ENCODE data around the gene ASIC1. TPM values are rescaled to one million over a fixed set of nuclear protein-coding genes. Genes with fewer than 3 reads are reported as not detected.
A peak's percentile ranks its signal among the peaks of the same experiment; 100 is the strongest.

Gene ASIC1
- total RNA-seq, 1 donor: 1.3 TPM

GRCh38 chr12:50110127-50110761 is 52.8 kb downstream of the ASIC1 start:
- no peak for DNase-seq (ENCODE audit: low read depth)
- no peak for TF ChIP-seq CTCF (IDR thresholded peaks at IDR 0.05; ENCODE audit: insufficient read depth, low read depth, low read length)
- H3K4me3 ChIP-seq (ENCODE audit: low read depth, low read length): no peak overlapping the region

DNA sequence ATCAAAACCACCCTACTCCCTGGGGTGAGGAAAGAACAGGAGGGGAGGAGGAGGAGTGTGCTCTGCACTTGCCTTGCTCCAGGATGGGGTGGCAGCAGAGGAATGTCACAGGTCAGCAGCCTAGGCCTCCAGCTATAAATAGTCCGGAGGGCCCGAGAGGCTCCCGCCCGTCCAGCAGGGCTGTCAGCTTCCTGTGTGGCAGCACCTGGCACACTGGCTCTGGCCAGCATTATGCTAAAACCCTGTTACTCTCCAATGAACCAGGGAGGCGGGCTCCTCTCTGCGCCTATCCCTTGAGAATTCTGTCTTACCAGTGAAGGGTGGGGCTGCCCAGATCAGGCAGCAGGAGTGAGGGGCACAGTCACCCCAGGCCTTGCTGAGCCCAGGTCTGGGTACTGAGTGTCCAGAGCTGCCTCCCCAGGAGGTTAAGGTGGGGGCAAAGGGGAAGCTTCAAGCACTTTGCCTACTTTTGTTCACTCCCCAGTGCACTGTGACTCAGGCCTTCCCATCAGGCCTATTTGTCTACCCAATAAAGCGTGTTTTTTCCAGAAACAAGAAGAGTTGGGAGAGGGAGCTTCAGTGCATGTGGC is 53.5 kb downstream of the ASIC1 start:
- peak; percentile 56 for DNase-seq (ENCODE audit: low read depth)
- no peak for TF ChIP-seq CTCF (IDR thresholded peaks at IDR 0.05; ENCODE audit: insufficient read depth, low read depth, low read length)
- no peak overlapping the region for H3K4me3 ChIP-seq (ENCODE audit: low read depth, low read length)

DNA sequence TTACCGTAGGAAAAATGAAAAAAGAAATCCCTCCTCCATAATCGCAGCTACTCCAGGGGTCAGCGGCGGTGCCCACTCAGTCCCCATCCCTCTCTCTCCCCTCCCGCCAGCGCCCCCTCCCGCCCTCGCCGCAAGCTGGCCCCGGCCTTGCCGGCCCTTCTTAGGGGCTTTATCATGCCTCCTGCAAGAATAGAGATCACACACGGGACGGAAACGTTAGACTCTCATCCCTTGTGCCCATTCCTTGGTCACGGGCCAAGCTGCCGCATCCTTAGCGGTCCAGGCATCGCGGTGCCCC is 53.9 kb downstream of the ASIC1 start:
- DNase-seq (ENCODE audit: low read depth): no peak
- peak overlapping the region; percentile 39 for H3K4me3 ChIP-seq (ENCODE audit: low read depth, low read length)
- TF ChIP-seq CTCF (IDR thresholded peaks at IDR 0.05; ENCODE audit: insufficient read depth, low read depth, low read length): no peak

DNA sequence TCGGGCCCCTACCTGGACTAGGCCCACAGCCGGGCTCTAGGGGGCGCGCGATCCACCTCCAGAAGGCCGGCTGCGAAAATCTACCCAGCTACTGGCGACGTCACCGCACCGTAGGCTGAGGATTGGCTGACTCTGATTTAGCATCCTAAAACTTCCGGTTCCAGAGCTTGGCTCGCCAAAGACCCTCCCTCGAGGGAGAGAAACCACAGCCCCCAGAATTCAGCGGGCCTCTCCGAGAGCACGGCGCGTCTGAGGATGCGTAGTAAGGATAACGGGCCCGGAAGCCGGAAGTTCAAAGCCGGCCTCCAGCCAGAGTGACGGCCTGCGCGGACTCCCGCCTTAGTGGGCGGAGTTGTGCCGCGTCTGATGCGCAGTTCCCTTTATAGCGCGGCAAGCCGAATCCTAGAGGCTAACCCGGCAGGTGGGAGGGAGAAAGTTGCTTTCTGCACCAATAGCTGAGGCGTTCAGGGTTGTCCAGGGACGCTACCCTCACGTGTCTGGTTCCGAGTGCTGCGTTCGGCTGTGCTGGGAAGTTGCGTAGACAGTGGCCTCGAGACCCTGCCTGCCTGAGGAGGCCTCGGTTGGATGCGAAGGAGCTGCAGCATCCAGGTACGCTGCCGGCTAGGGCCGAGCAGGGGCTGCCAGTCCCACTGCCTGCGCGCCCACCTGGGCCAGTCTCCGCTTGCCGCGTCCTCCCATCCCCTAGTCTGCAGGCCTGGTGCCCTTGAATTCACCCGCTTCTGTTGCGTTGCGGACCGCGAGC is 54.5 kb downstream of the ASIC1 start, which contains the start of gene COX14:
Gene COX14 (plus strand): TSS at position 544 of the 763 bp plus-strand sequence. CDS start 7,808 bp downstream, outside the sequence.
- peak; percentile 100 for DNase-seq (ENCODE audit: low read depth)
- peak within 1 kb of the TSS; percentile 97 for H3K4me3 ChIP-seq (ENCODE audit: low read depth, low read length)
- peak; percentile 90 for TF ChIP-seq CTCF (IDR thresholded peaks at IDR 0.05; ENCODE audit: insufficient read depth, low read depth, low read length)

DNA sequence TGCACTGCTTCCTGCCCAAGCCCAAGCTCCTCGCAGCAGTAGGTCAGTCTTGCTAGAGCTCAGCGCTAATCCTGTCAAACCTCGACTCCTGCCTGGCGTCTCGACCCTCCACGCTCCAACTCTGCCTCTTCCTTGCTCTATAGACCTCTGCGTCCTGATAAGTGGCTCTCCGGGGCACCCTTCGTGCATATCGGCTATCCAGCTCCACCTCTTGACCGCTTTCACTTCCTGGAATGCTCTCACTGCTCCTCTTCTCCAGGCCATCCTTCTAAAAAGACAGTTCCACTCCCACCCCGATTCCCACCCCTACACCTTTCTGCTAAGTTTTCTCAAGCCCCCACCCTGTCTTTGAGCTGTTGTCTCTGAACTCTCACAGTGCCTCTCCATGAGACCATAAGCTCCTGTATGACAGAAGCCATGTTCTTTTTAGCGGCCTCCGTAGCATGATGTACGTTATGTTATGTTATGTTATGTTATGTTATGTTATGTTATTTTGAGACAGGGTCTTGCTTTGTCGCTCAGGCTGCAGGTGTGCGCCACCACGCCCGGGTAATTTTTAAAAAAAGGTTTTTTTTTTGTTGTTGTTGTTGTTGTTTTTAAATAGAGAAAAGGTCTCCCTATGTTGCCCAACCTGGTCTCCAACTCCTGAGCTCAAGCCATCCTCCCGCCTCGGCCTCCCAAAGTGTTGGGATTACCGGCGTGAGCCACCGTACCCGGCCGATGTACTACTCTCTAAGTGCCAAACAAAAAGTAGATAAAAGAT is 55.2 kb downstream of the ASIC1 start:
- no peak for TF ChIP-seq CTCF (IDR thresholded peaks at IDR 0.05; ENCODE audit: insufficient read depth, low read depth, low read length)
- peak overlapping the region; percentile 97 for H3K4me3 ChIP-seq (ENCODE audit: low read depth, low read length)
- DNase-seq (ENCODE audit: low read depth): no peak

- no peak for DNase-seq (ENCODE audit: low read depth)
- TF ChIP-seq CTCF (IDR thresholded peaks at IDR 0.05; ENCODE audit: insufficient read depth, low read depth, low read length): no peak
- no peak overlapping the region for H3K4me3 ChIP-seq (ENCODE audit: low read depth, low read length)
These were observed 59.7 kb downstream of the ASIC1 start for GRCh38 chr12:50117057-50117622.

All from fibroblast of villous mesenchyme (primary cell).